ENCODE results near the gene TMEM132D. TPM values are rescaled to one million over a fixed set of nuclear protein-coding genes. Genes with fewer than 3 reads are reported as not detected.

Gene TMEM132D
- total and polyA plus RNA-seq, 2 of the 4 experiments (the other 2 are of a cell fraction) = not detected

DNA sequence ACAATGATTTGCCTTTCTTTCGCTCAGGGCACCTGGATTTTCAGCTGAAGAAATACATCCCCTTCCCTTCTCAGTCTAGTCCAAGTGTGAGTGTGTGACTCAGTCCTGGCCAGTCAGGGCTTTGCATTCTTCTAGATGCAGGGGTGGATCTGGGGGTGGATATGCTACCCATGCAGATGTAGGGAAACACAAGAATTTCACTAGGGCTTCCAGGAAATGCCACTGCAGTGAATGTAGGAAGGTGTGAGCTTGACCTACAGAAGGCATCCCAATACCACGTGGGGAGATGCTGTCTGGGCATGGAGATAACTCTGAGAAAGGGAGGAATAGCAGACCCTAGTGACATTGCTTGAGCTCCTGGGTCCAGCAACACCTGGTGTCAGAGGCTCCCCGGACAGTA lies 646.3 kb downstream of the TMEM132D start:
- no peak overlapping the region for H2BK120ac ChIP-seq (ENCODE audit: low read depth, low read length)
- no peaks in the 10 kb centered on the region for H3K4me1 ChIP-seq (ENCODE audit: control insufficient read depth, insufficient read depth, low read length)
- no peak overlapping the region for H3K27ac ChIP-seq (ENCODE audit: insufficient read depth, low read length)
- H3K9ac ChIP-seq (ENCODE audit: low read depth, low read length) = no peak overlapping the region
- H3K9me1 ChIP-seq (ENCODE audit: insufficient read depth, low read length) = no peaks in the 10 kb centered on the region
- no TSS peak for BruUV-seq (replicated peaks)
- no peak for TF ChIP-seq RCOR1 (IDR thresholded peaks at IDR 0.05; ENCODE audit: insufficient replicate concordance, low read length)
- TF ChIP-seq, protein P1, sequence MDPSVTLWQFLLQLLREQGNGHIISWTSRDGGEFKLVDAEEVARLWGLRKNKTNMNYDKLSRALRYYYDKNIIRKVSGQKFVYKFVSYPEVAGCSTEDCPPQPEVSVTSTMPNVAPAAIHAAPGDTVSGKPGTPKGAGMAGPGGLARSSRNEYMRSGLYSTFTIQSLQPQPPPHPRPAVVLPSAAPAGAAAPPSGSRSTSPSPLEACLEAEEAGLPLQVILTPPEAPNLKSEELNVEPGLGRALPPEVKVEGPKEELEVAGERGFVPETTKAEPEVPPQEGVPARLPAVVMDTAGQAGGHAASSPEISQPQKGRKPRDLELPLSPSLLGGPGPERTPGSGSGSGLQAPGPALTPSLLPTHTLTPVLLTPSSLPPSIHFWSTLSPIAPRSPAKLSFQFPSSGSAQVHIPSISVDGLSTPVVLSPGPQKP (IDR thresholded peaks at IDR 0.05; ENCODE audit: borderline replicate concordance, low read depth, low read length) = no peak
- TF ChIP-seq, protein P2, sequence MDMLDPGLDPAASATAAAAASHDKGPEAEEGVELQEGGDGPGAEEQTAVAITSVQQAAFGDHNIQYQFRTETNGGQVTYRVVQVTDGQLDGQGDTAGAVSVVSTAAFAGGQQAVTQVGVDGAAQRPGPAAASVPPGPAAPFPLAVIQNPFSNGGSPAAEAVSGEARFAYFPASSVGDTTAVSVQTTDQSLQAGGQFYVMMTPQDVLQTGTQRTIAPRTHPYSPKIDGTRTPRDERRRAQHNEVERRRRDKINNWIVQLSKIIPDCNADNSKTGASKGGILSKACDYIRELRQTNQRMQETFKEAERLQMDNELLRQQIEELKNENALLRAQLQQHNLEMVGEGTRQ (IDR thresholded peaks at IDR 0.05; ENCODE audit: low read depth, low read length) = no peak
- TF ChIP-seq SMC3 (IDR thresholded peaks at IDR 0.05; ENCODE audit: low read depth, low read length) = no peak
- TF ChIP-seq MAFK (IDR thresholded peaks at IDR 0.05; ENCODE audit: low read depth, low read length) = no peak
- TF ChIP-seq RAD21 (IDR thresholded peaks at IDR 0.05; ENCODE audit: low read length) = no peak
- TF ChIP-seq, protein P3, sequence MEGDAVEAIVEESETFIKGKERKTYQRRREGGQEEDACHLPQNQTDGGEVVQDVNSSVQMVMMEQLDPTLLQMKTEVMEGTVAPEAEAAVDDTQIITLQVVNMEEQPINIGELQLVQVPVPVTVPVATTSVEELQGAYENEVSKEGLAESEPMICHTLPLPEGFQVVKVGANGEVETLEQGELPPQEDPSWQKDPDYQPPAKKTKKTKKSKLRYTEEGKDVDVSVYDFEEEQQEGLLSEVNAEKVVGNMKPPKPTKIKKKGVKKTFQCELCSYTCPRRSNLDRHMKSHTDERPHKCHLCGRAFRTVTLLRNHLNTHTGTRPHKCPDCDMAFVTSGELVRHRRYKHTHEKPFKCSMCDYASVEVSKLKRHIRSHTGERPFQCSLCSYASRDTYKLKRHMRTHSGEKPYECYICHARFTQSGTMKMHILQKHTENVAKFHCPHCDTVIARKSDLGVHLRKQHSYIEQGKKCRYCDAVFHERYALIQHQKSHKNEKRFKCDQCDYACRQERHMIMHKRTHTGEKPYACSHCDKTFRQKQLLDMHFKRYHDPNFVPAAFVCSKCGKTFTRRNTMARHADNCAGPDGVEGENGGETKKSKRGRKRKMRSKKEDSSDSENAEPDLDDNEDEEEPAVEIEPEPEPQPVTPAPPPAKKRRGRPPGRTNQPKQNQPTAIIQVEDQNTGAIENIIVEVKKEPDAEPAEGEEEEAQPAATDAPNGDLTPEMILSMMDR (conservative IDR thresholded peaks at IDR 0.05; ENCODE audit: low read depth, low read length) = no peak
- TF ChIP-seq FOS (IDR thresholded peaks at IDR 0.05; ENCODE audit: low read depth, low read length) = no peak
- TF ChIP-seq CEBPB (IDR thresholded peaks at IDR 0.05; ENCODE audit: low read depth, low read length) = no peak
- TF ChIP-seq BHLHE40 (IDR thresholded peaks at IDR 0.05; ENCODE audit: low read depth, low read length) = no peak
- no peak for TF ChIP-seq NFE2L2 (IDR thresholded peaks at IDR 0.05; ENCODE audit: low read depth, low read length)
- no peak for TF ChIP-seq RFX5 (IDR thresholded peaks at IDR 0.05; ENCODE audit: low read depth, low read length)
- no peak for TF ChIP-seq MXI1 (IDR thresholded peaks at IDR 0.05; ENCODE audit: borderline replicate concordance, low read depth, low read length)
- no peak for TF ChIP-seq POLR2A (IDR thresholded peaks at IDR 0.05; ENCODE audit: low read depth, low read length)
- TF ChIP-seq CHD1 (IDR thresholded peaks at IDR 0.05; ENCODE audit: low read depth, low read length) = no peak
- intact Hi-C loops (cut with micrococcal nuclease) = no loop called here
- no peak for ATAC-seq (ENCODE audit: low read depth)
- H4K8ac ChIP-seq (ENCODE audit: low read depth in 2 of 2, low read length in 2 of 2) = no peak overlapping the region
- no peaks in the 10 kb centered on the region for H3K36me3 ChIP-seq (ENCODE audit: control insufficient read depth, insufficient read depth, low read length)
- no peak overlapping the region for H3K18ac ChIP-seq (ENCODE audit: low read depth, low read length)
- no peaks in the 10 kb centered on the region for H4K20me1 ChIP-seq (ENCODE audit: insufficient read depth, low read length)
- H2AK9ac ChIP-seq (replicated peaks; ENCODE audit: low read depth, low read length, poor library complexity) = no peak overlapping the region
- no peak overlapping the region for H3K56ac ChIP-seq (ENCODE audit: extremely low read depth, insufficient read depth, low read length)
- H3K79me1 ChIP-seq (ENCODE audit: low read depth in 1 of 2, low read length in 2 of 2) = no peaks in the 10 kb centered on the region
- H4K5ac ChIP-seq (ENCODE audit: low read depth, low read length) = no peak overlapping the region
- H3K4me3 ChIP-seq (ENCODE audit: insufficient read depth, low read depth, low read length) = no peak overlapping the region
- dilution Hi-C loops (cut with HindIII; ENCODE audit: low sequenced_read_pairs, unreplicated experiment) = no loop called here
- H3K23ac ChIP-seq (ENCODE audit: low read depth, low read length) = no peak overlapping the region
- no peak overlapping the region for H4K91ac ChIP-seq (ENCODE audit: insufficient read depth, low read depth, low read length)
- H2AK5ac ChIP-seq (ENCODE audit: low read depth, low read length) = no peak overlapping the region
- POLR2A ChIA-PET (ENCODE audit: unreplicated experiment) = no interaction called here
- no peak overlapping the region for H2BK20ac ChIP-seq (ENCODE audit: low read depth, low read length)
- H2AFZ ChIP-seq (replicated peaks; ENCODE audit: low read length, poor library complexity) = no peak overlapping the region
- H3K27me3 ChIP-seq (ENCODE audit: control insufficient read depth, insufficient read depth, low read length) = no peaks in the 10 kb centered on the region
- H3K4ac ChIP-seq (ENCODE audit: low read depth, low read length) = no peak overlapping the region
- no peak for DNase-seq
- peaks cover 20% of the 10 kb centered on the region for H3K9me3 ChIP-seq (ENCODE audit: control insufficient read depth, insufficient read depth, low read length)
- WGBS, 2 experiments (ENCODE audit: extremely low coverage in 2 of 2, insufficient read length in 1 of 2) = 20% methylated on average over 1 of the region's 3 CpGs; no CpG with 5 or more reads in 1 of the 2 experiments
- no peak overlapping the region for H3K14ac ChIP-seq (replicated peaks; ENCODE audit: low read depth, low read length)
- no peak overlapping the region for H2BK5ac ChIP-seq (ENCODE audit: low read depth, low read length, poor library complexity, severe bottlenecking)
- CTCF ChIA-PET = no interaction called here
- no peak overlapping the region for H2BK15ac ChIP-seq (ENCODE audit: low read depth, low read length)
- no peak overlapping the region for H3K4me2 ChIP-seq (ENCODE audit: low read depth, low read length)
- in situ Hi-C loops (cut with MboI; ENCODE audit: low sequenced_read_pairs) = no loop called here
